OCI-LY7 (cell line): Measurements from ENCODE around the gene TESK1. TPM values are rescaled to one million over a fixed set of nuclear protein-coding genes. Genes with fewer than 3 reads are reported as not detected.
A peak's percentile ranks its signal among the peaks of the same experiment; 100 is the strongest.

Experiments used
- BruUV-seq: library from RNA; stranded (reverse); fragments of 400-500 nt; replicated peaks from 2 replicates; lab custom pipeline; 2021; lab: Mats Ljungman, UMichigan
- CTCF ChIA-PET: fragments of 300-600 bp; sonication (Branson Sonifier 250); formaldehyde crosslinking; loops from one replicate; lab custom pipeline; 2022; ENCODE audit warnings: antibody characterized with exemption; ENCODE audit not compliant: unreplicated experiment; lab: Charles Lee
- POLR2A ChIA-PET: fragments of 300-600 bp; sonication (Branson Sonifier 250); formaldehyde crosslinking; loops from one replicate; lab custom pipeline; 2022; ENCODE audit warnings: antibody characterized with exemption; lab: Charles Lee
- DNase-seq: peaks from one replicate; pipeline ENCODE4 v3.0.0-alpha.2; 2015; ENCODE audit warnings: low spot score
- H2AFZ ChIP-seq: fragments of 200-600 bp; sonication (generic), shearing (Covaris generic); 2 replicates; pipeline ENCODE4 v1.6.1; 2014; ENCODE audit warnings: mild to moderate bottlenecking, antibody characterized with exemption, low read length, moderate library complexity
- H3K27ac ChIP-seq: fragments of 200-600 bp; sonication (generic); 2 replicates; pipeline ENCODE4 v1.5.1; 2014; ENCODE audit warnings: mixed run types, low read depth, mild to moderate bottlenecking, moderate library complexity, low read length, inconsistent platforms; ENCODE audit not compliant: poor library complexity, severe bottlenecking
- H3K36me3 ChIP-seq: fragments of 200-600 bp; sonication (generic); 2 replicates; pipeline ENCODE4 v1.6.1; 2014; ENCODE audit warnings: mild to moderate bottlenecking, antibody characterized with exemption, low read length, moderate library complexity, mixed read lengths; ENCODE audit not compliant: insufficient read depth
- H3K4me1 ChIP-seq: fragments of 200-600 bp; sonication (generic); 2 replicates; pipeline ENCODE4 v1.5.1; 2014; ENCODE audit warnings: mild to moderate bottlenecking, low read length; ENCODE audit not compliant: insufficient read depth, poor library complexity, severe bottlenecking
- H3K4me2 ChIP-seq: fragments of 200-600 bp; sonication (generic); 2 replicates; pipeline ENCODE4 v1.6.1; 2014; ENCODE audit warnings: mild to moderate bottlenecking, low read length
- H3K4me3 ChIP-seq: fragments of 200-600 bp; sonication (generic); 2 replicates; pipeline ENCODE4 v1.5.1; 2014; ENCODE audit warnings: mild to moderate bottlenecking, low read depth, low read length; ENCODE audit not compliant: poor library complexity, severe bottlenecking
- H3K79me2 ChIP-seq: fragments of 200-600 bp; sonication (generic); 2 replicates; pipeline ENCODE4 v1.6.1; 2016; ENCODE audit warnings: low read depth, mild to moderate bottlenecking, low read length, moderate library complexity, mixed read lengths; ENCODE audit not compliant: insufficient read depth
- H3K9me2 ChIP-seq: fragments of 200-600 bp; sonication (generic); 2 replicates; pipeline ENCODE4 v1.6.1; 2016; ENCODE audit warnings: mild to moderate bottlenecking, low read length, mixed read lengths; ENCODE audit not compliant: insufficient read depth
- H3K9me3 ChIP-seq: fragments of 200-600 bp; sonication (generic); 2 replicates; pipeline ENCODE4 v1.6.1; 2014; ENCODE audit warnings: mild to moderate bottlenecking, mixed run types, low read length, mixed read lengths
- H4K20me1 ChIP-seq: fragments of 200-600 bp; sonication (generic); 2 replicates; pipeline ENCODE4 v1.6.1; 2014; ENCODE audit warnings: mild to moderate bottlenecking, antibody characterized with exemption, low read length, moderate library complexity, mixed read lengths; ENCODE audit not compliant: insufficient read depth
- CTCF ChIP-seq: fragments of 200-600 bp; sonication (generic); conservative IDR thresholded peaks from 2 replicates; pipeline ENCODE4 v1.5.1; 2014; ENCODE audit warnings: mild to moderate bottlenecking, antibody characterized with exemption, low read length, moderate library complexity, mixed read lengths
- EZH2phosphoT487 ChIP-seq: fragments of 200-600 bp; sonication (generic); IDR thresholded peaks from 2 replicates; pipeline ENCODE4 v1.6.1; 2018; ENCODE audit warnings: low read depth, borderline replicate concordance, mild to moderate bottlenecking, mixed run types, antibody characterized with exemption, low read length, moderate library complexity, mixed read lengths
- intact Hi-C: fragments of 100-400 bp; cut with micrococcal nuclease; formaldehyde crosslinking; loops from one replicate; pipeline ENCODE4 v1.10.0; 2022; ENCODE audit not compliant: unreplicated experiment
- total RNA-seq, 2 experiments: library from RNA; depleted of rRNA in 1 of 2; stranded (reverse); fragments of >200 nt in 1 of 2; shearing (Covaris generic) in 1 of 2; gene quantifications; 2 replicates each; pipeline ENCODE4 v1.2.3, GENCODE V29; 2014 to 2022

TESK1 gene
- total RNA-seq, 2 experiments from 2014 or later, result 15.0 to 42.2 TPM

GRCh38 chr9:35618325-35618727, 13.3 kb downstream of the TESK1 start, which contains the start of gene CD72:
Gene CD72 (minus strand): TSS chr9:35618413. CDS start chr9:35618303, 110 bp downstream.
- Histone ChIP-seq H3K9me2 (no peaks in the 10 kb centered on the region), H2AFZ (peak within 1 kb of the TSS; percentile 25; the same call in 1 of the 2 replicates), H3K9me3 (no peaks in the 10 kb centered on the region), H3K4me2 (peak within 1 kb of the TSS; percentile 90), H4K20me1 (no peaks in the 10 kb centered on the region), H3K4me1 (peaks cover 67% of the 10 kb centered on the region), H3K27ac (peak within 1 kb of the TSS; percentile 92), H3K79me2 (peaks cover 6% of the 10 kb centered on the region; the same call in 1 of the 2 replicates), H3K4me3 (peak within 1 kb of the TSS; percentile 69), H3K36me3 (peaks cover 17% of the 10 kb centered on the region)
- POLR2A ChIA-PET, result interaction anchor here (1.3 to 11.0 kb wide), 8 partner anchors 11 to 131 kb away, joined by 3 to 110 read pairs (median 26); partner anchors contain the start of genes ARHGEF39, CCDC107, RMRP and SIT1
- CTCF ChIA-PET, result interaction anchor here (1.0 kb wide), 1 partner anchor 10 kb away, joined by 6 read pairs; no protein-coding TSS in a partner anchor
- no peak for TF ChIP-seq CTCF
- TF ChIP-seq EZH2phosphoT487, result no peak
- intact Hi-C loops, result loop anchor here (2.0 to 5.0 kb wide), 3 partner anchors 40 to 501 kb away; partner anchors contain the start of genes ATOSB, CCDC107 and RMRP
- peak; percentile 86 for DNase-seq
- BruUV-seq, result no TSS peak

DNA sequence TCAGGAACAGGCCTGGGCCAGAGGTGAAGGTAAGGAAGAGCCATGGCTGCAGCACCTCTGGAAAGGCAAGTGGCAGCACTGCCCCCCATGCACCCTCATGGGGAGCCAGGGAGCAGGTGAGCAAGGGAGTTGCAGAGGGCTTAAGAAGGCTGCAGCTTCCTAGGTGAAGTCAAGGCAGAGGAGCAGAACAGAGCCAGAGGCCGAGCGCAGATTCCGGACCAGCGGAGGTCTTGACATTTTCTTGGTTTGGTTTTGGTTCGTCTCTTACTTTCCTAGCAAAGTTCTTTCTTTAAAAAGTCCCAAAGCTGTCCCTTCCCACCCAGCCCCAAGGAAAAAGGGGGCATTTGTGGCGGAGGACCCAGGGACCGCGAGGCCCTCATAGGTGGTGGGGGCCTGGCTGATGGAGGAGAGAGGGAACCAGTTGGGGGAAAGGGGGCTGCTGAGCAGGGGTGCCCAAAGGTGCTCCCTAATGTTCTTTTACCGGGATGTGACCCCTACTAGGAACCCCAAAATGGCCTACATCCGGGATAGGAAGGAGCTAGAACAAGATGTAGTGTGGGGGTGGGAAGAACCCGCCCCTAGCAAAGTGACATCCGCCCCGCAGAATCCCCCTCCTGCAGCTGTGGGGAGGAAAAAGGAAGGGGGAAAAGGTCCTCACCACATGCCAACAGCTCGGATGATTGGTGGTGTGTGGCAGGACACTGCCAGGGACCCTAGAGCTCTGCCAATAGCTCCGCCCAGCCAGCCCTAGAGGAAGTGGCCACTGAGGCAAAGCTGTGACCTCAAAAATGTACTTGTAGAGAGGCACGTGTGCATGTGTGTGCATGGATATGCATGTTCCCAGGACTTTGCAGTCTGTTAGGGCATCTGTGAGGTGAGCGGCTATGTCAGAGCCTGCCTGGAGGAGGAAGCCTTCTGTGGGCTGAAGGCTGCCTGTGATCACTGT, 14.1 kb downstream of the TESK1 start:
- H3K36me3 ChIP-seq, result peaks cover 17% of the 10 kb centered on the region
- peak; percentile 94 for DNase-seq
- ChIA-PET CTCF (interaction anchor here (0.6 to 2.3 kb wide), 9 partner anchors 10 to 250 kb away, joined by 3 to 21 read pairs (median 5); partner anchors contain the start of genes CCDC107, RMRP and SIT1), POLR2A (interaction anchor here (0.5 to 11.0 kb wide), 20 partner anchors 8 to 1129 kb away, joined by 3 to 110 read pairs (median 6); partner anchors contain the start of genes ARHGEF39, CCDC107, CREB3 and HINT2)
- H3K9me3 ChIP-seq, result no peaks in the 10 kb centered on the region
- peak overlapping the region; percentile 92 for H3K27ac ChIP-seq
- peaks cover 67% of the 10 kb centered on the region for H3K4me1 ChIP-seq
- peaks cover 6% of the 10 kb centered on the region; the same call in 1 of the 2 replicates for H3K79me2 ChIP-seq
- H2AFZ ChIP-seq, result no peak overlapping the region; the same call in 1 of the 2 replicates
- H3K4me2 ChIP-seq, result peak overlapping the region; percentile 90
- intact Hi-C loops, result loop anchor here (1.0 to 5.0 kb wide), 6 partner anchors 15 to 502 kb away; partner anchors contain the start of genes ATOSB, CCDC107, CREB3 and RMRP
- no peaks in the 10 kb centered on the region for H4K20me1 ChIP-seq
- no peak for TF ChIP-seq EZH2phosphoT487
- no peak for TF ChIP-seq CTCF
- BruUV-seq, result TSS peak; percentile 71
- peak overlapping the region; percentile 69 for H3K4me3 ChIP-seq
- no peaks in the 10 kb centered on the region for H3K9me2 ChIP-seq
